Cortex of kidney (tissue), 1 donor: ENCODE measurements around the gene NPC1L1.

Experiments
- DNase-seq: peaks from one replicate; lab custom pipeline; 2025; lab: John Stamatoyannopoulos, UW

The NPC1L1 gene, protein sequence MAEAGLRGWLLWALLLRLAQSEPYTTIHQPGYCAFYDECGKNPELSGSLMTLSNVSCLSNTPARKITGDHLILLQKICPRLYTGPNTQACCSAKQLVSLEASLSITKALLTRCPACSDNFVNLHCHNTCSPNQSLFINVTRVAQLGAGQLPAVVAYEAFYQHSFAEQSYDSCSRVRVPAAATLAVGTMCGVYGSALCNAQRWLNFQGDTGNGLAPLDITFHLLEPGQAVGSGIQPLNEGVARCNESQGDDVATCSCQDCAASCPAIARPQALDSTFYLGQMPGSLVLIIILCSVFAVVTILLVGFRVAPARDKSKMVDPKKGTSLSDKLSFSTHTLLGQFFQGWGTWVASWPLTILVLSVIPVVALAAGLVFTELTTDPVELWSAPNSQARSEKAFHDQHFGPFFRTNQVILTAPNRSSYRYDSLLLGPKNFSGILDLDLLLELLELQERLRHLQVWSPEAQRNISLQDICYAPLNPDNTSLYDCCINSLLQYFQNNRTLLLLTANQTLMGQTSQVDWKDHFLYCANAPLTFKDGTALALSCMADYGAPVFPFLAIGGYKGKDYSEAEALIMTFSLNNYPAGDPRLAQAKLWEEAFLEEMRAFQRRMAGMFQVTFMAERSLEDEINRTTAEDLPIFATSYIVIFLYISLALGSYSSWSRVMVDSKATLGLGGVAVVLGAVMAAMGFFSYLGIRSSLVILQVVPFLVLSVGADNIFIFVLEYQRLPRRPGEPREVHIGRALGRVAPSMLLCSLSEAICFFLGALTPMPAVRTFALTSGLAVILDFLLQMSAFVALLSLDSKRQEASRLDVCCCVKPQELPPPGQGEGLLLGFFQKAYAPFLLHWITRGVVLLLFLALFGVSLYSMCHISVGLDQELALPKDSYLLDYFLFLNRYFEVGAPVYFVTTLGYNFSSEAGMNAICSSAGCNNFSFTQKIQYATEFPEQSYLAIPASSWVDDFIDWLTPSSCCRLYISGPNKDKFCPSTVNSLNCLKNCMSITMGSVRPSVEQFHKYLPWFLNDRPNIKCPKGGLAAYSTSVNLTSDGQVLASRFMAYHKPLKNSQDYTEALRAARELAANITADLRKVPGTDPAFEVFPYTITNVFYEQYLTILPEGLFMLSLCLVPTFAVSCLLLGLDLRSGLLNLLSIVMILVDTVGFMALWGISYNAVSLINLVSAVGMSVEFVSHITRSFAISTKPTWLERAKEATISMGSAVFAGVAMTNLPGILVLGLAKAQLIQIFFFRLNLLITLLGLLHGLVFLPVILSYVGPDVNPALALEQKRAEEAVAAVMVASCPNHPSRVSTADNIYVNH (N-terminal part only)

DNA sequence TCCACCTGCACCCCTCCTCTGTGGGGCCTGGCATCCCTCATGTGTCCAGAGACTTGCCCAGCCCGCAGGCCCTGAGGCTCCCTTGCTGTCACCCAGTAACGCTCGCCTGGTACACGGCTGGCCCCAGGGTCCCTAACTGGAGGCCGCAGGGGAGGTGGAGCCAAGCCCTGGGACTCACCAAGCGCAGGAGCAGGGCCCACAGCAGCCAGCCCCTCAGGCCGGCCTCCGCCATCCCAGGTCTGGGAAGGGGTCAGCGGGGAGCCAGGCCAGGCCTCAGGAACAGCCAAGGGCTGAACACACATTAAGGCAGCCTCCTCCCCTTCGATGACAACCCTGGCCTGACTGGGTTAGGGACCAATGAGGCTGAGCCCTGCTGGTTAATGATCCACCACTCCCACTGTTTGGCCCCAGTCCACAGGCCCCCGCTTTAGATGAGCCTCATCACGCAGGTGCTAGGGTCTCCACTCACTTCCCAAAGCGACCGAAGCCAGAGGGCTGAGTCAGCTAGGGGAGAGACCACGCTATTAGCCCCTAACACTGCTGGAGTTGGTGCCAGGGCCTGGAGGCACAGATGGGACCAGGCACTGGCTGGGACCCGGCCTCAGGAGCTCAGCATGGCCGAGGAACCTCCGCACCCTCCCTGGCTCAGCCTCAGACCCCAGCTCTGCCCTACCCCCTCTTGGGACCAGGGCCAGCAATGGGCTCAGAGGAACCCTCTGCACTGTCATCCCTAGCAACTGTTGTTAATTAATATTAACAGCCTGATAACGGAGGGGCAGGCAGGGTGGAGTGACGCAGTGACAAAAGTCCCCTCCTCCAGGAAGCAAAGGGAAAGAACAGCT lies at the start of gene NPC1L1:
Gene NPC1L1 (minus strand): TSS at position 303 of the 842 bp plus-strand sequence. CDS start 71 bp downstream, at position 232.
- no peak for DNase-seq

DNA sequence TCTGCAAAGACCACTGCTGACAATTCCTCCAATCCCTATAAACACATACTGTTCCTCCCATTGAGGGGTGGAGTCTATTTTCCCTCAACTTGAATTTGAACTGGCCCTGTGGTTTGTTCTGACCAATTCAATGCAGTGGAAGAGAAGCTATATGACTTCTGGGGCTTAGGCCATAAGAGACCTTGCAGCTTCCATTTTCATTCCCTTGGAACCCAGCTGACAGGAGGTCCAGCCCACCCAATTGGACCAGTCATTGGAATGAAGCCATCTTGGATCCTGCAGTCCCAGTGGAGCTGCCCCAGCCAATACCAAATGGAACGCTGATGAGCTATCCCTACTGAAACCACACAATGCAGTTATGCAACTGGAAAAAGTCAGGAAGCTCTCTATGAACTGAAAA lies 49.8 kb upstream of the NPC1L1 start:
- DNase-seq = no peak

DNA sequence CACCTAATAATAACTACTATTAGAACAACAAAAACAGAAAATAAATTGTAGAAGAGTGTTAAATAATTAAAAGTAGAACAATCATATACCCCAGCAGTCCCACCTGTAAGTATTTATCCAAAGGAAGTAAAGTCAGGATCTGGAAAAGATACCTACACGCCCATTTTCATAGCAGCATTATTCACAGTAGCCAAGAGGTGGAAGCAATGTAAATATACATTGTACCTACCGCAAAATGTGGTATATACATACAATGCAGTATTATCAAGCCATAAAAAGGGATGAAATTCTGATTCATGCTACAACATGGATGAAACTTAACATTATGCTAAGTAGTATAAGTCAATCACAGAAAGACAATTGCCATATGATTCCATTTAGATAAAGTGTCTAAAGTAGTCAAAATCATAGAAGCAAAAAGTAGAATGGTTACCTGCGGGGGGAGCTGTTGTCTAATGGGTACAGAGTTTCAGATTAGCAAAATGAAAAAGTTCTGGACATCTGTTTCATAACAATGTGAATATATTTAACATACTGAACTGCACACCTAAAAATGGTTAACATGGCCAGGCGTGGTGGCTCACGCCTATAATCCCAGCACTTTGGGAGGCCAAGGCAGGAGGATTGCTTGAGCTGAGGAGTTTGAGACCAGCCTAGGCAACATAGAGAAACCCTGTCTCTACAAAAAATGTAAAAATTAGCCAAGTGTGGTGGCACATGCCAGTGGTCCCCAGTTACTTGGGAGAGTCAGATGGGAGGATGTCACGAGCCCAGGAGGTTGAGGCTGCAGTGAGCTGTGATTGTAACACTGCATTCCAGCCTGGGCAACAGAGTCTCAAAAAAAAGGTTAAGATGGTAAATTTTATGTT lies 46.9 kb upstream of the NPC1L1 start:
- no peak for DNase-seq

DNA sequence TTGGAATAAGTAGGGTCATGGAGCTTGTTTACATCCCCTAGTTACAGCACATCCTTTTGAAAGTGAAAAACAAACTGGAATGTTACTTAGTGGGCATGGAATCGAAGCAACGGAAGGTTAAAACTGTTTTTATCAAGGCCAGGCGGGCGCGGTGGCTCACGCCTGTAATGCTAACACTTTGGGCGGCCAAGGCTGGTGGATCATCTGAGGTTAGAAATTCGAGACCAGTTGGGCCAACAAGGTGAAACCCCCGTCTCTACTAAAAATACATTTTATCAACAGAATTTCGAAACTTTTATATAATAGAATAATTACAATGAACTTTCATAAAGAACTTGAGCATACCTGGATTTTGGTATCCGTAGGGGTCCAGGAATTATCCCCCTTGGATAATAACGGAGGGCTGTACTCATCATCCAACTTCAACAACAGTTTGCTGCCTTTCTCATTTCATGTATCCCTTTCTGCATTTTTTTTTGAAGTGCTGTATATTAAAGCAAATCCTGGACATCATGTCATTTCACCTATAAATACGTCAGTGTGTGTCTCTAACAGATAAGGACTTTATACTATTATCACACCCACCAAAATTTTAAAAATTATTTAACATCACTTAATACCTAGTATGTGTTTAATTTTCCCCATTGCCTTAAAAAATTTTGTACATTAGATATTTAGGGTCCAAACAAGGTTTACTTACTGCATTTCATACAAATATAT lies 42.2 kb upstream of the NPC1L1 start:
- DNase-seq = no peak

DNA sequence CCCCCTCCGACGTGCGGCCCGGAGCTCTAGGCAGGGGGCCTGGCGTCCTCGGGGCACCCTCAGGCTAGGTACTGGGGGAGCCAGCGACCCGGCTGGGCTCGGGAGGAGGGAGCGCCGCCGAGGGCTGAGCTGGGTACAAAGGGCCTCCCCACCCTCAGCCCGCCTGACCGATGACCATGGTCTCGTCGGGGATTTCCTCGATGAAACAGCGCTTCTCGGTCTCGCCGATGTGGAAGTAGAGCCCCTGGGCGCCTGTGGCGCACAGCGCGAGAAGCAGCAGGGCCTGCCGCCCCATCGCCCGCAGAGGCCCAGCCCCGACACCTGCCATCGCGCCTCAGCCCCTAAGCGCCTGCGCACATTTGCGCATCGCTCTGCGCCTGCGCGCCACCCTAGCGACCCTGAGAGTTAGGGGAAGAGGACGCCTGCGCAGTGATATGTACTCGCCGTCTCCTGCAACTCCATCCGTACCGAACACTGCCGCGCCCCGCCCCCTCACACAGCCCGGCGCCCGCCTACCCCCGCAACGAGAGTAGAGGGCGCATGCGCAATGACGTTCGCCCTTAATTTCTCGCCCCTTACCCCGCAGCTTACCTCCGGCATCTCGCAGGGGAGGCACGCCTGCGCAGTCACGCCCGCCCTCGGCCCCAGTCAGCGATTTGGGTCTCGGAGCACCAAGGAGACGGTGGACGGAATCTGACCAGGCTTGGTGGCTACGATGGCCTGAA lies 40.9 kb upstream of the NPC1L1 start, which contains the start of gene TMED4:
Gene TMED4 (minus strand): TSS at position 353 of the 725 bp plus-strand sequence. CDS start 25 bp downstream, at position 328.
- DNase-seq = peak; percentile 98

DNA sequence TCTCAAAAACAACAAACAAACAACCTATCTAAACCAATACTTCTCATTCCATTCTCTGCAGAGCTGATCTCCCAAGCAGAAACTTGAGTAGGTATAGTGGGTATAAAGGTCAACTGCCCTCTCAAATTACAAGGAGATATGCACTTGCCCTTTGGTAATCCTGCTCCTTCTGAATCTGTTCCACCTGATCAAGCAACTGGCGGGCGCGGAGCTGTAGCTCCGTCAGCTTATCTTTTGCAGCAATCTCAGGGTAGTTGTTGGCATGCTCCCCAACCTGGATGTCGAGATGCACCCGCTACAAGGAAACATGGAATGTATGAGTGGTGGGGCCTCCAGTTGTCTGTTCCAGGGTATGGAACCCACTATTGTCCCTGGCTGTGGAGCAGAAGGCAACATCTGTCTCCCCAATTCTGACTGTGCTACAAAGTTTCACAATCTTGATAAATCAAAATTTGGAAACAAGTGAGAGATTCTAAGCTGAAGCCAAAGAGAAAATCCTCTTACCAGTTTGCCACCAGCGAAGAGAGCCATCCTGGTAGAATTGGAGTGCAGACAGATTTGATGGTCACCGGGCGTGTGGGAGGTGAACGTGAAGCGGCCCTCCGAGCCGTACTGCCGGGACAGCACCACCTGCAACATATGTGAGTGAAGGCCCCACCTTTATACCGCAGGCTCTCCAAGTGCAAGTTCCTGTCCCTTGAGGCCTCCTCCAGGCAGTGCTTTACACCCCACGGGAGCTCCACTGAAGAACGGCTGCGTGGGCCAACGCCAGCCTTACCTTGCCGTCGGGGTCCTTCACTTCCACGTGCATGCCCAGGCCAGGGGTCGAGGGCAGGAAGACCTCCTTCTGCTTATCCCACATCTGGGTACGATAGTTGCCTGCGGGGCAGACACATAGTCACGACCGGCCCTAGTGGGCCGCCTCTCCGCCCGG lies 40.1 kb upstream of the NPC1L1 start:
- no peak for DNase-seq

DNA sequence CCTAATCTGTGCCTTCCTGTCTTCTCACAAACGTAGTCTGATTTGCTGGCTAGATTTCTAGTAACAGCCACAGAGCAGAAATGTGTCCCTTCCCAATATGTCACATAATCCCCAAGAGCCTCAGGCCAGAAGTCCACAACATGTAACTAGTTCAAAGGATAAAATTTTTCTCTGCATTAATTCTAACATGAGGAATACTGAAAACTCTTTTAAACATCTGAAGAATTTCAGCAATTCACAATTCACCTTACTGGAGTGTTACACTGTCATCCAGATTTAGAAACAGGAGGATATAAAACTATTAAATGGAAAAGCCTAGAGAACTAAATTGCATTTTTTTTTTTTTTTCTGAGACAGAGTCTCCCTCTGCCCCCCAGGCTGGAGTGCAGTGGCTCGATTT lies 35.1 kb upstream of the NPC1L1 start:
- DNase-seq = no peak

DNA sequence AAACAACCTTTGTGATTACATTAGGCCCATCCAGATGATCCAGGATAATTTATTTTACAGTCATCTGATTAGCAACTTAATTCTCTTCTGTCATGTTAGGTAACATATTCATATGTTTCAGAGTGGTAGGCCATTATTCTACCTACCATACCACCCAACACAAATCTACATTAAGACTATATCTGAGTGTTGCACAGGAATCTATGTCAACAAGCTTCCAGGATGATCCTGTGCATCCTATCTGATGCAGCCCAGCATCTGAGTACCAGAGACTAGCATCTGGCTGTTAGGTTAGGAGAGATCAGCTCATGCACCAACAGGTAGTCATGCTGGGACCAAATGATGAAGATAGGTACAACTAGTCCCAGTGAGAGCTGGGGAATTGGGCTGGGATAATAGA lies 33.9 kb upstream of the NPC1L1 start:
- DNase-seq = no peak

DNA sequence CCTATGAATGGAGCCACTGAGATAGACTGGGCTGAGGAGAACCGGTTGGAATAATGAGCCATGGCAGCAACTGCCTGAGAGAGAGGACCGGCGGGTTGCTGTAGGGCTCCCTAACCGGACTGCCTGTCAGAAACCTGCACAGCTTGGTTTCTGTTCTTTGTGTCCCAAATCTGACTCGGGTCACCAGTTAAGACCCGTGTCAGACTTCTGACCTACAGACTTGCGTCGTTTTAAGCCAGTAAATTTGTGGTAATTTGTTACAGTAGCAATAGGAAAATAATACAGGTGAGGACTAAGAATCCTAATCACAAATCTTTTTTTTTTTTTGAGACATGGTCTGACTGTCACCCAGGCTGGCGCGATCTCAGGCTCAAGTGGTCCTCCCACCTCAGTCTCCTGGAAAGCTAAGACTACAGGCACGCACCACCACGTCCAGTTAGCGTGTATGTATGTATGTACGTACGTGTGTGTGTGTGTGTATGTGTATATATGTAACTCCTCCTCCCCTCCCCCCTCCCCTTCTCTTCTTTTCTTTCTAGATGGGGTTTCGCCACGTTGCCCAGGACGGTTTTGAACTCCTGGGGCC lies 33.2 kb upstream of the NPC1L1 start:
- DNase-seq = no peak

DNA sequence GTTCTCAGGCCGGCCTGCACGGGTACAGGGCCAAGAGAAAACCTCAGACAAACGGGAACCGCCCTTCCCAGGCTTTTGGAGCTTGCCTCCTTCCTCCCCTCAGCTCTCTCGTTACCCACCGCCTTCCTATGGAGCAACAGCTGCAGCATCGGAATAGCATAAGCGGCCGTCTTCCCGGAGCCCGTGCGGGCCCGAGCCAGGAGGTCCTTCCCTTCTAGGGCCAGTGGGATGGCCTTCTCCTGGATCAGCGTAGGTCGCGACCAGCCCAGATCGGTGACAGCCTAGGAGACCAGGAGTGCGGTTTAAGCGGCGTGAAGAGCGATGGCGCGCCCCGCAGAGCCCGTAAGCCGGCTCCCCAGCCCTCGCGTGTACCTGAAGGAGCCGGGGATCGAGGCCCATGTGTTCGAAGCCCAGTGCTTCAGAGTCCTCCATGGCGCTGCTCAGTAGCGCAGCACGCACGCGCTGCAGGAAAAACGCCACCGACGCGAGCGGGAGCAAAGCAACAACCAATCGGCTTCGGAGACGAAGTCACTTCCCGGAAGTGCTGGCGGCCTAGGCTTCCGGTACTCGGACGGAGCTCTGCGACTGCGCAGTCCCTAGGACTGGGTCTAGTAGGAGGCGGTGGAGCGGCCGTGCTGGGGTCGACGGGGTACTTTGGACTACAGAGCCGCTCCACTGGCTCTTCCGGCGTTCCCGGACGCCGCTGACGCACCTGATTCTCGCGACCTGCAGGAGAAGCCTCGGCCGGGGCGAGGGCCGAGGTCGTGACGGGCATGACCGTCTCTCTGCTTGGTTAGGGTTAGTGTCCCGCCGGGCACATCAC lies 32.5 kb upstream of the NPC1L1 start, which contains the start of gene DDX56:
Gene DDX56 (minus strand): TSS at position 445 of the 823 bp plus-strand sequence. CDS start 13 bp downstream, at position 432.
- DNase-seq = peak; percentile 61

DNA sequence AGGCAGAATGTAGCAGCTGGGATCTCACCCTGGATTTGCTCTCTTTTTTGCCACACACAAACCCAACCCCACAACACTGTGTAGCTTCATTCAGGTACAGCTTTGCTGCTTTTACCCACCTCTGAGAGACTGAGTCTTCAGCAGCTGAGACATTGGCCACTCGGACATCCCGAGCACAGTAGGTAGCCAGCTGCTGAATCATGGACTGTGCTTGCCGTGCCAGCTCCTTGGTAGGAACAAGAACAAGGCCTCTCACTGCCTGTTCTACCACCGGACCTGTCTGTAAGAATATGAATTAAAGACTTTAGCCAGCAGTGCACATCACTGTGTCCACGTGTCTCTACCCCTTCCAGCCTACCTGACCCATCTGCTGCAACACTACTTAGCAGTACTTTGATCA lies 31.6 kb upstream of the NPC1L1 start:
- DNase-seq = no peak

DNA sequence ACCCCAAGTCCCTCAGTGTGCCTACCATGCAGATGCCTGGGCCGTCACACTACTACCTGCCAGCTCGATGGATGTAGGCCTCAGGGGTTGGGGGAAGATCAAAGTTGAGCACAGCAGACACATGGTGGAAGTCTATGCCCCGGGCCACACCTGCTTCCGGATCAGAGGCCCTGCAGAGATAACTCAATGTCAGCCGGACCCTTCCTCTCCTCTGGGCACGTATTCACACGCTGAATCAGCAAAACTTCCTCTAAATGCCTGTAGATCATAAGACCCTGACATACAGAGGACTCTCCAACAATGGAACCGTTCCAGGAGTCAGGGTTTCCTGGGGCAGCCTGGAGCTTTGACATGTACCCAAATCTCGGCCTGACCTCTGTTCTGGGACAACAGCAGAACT lies 28.8 kb upstream of the NPC1L1 start:
- no peak for DNase-seq

DNA sequence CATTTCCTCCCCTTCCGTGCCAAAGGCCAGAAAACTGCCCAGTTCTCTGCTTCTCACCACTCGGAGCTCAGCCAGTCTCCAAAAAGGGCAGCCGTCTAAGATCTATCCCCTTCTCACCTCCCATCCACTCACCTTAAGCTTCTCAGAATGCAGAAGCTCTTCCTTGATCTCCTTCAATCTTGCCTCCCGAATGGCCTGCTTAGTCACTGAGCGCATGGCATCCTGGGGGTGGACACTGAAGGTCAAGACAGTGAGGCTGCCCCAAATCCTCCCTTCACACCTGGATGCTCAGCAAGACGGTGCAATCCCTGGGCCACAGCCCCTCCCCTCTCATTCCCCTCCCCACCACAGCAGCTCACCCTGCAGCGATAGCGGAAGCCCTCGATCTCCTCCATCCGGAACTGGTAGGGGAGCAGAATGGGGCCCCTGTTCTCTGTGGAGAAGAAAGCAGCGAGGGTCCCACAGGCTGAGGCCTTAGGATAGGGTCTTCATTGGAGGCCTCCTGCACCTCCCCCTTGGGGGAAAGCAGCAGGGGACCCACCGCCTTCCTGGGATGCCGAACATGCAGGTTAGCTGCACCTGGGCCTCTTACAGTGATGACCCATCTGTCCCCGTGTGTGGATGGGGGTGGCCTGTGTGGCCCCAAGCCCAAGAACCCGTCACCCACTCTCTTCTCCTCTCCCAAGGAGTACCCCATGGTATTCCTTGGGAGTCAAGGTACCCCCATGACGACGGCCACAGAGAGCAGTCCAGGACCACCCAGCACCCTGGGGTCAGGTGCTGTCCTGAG lies 27.8 kb upstream of the NPC1L1 start:
- DNase-seq = no peak

DNA sequence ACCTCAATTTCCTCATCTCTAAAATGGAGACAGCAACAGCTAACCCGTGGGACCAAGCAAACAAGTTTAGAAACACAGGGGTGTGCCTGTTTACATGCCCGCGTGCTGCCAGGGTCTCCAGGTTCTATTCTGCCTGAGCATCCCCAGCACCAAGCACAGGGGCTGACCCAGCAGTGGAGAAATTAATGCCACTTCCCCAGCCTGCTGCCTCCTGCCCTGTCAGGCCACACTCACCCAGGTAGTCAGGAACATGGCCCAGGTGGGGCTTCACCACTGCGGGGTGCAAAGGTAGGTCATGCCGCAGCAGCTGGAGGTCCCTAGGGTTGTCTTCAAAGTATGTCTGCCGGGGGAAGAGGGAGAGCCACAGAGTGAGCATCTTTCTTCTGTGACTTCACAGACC lies 26.8 kb upstream of the NPC1L1 start:
- no peak for DNase-seq

DNA sequence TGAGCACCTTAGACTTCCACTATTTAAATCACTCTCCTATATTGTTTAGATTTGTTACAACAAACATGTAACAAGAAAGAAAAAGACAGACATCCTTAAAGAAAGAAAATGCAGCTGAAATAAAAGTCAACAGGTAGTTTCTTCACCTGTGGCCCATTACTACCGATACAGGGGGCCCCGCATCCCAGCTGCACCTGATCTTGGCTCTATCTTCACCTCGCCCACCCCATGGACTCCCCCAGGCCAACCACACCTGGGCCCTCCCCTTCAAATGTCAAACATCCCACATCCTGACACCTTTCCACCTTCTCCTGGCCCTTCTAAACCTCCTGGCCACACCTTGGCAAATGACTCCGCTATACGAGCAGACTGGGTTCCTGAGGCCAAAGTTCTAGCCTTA lies 25.6 kb upstream of the NPC1L1 start:
- DNase-seq = no peak
